Activated naive CD8-positive, alpha-beta T cell treated with anti-CD3 and anti-CD28 coated beads, Interleukin-2, amount 10 ng/mL, durations not matched to agents 7 days and 5 days (primary cell): ENCODE measurements around the gene ADIPOQ. TPM values are rescaled to one million over a fixed set of nuclear protein-coding genes. Genes with fewer than 3 reads are reported as not detected.
"Not testable (repeated sequence)": the region's sequence is repeated elsewhere in the genome, so short reads cannot be mapped to it uniquely, and the experiment has no call there.

Experiments
- ATAC-seq: fragments of 150-1000 bp; cut with Tn5 transposase; one replicate; pipeline ENCODE4 v1.10.0; 2021; ENCODE audit warnings: low read depth, moderate library complexity
- POLR2A ChIA-PET: fragments of 350-600 bp; sonication (Branson Sonifier 250); formaldehyde crosslinking; loops from one replicate; lab custom pipeline; 2021; ENCODE audit warnings: antibody characterized with exemption; lab: Charles Lee
- DNase-seq: peaks from one replicate; pipeline ENCODE4 v3.0.0; 2021
- H3K27ac Mint-ChIP-seq: one replicate; pipeline ENCODE4 v1.8.0; 2022; ENCODE audit warnings: mild to moderate bottlenecking, mixed read lengths
- H3K27me3 Mint-ChIP-seq: one replicate; pipeline ENCODE4 v1.8.0; 2022; ENCODE audit warnings: mild to moderate bottlenecking, moderate library complexity, mixed read lengths
- H3K36me3 Mint-ChIP-seq: one replicate; pipeline ENCODE4 v1.8.0; 2021; ENCODE audit warnings: mild to moderate bottlenecking, mixed read lengths
- H3K4me1 Mint-ChIP-seq: one replicate; pipeline ENCODE4 v1.8.0; 2021; ENCODE audit warnings: mixed read lengths
- H3K4me3 Mint-ChIP-seq: one replicate; pipeline ENCODE4 v1.8.0; 2022; ENCODE audit warnings: mild to moderate bottlenecking, moderate library complexity, mixed read lengths
- H3K9me3 Mint-ChIP-seq: one replicate; pipeline ENCODE4 v1.8.0; 2021; ENCODE audit warnings: mixed read lengths
- total RNA-seq, 2 experiments: library from RNA; stranded (reverse); gene quantifications; one replicate each; pipeline ENCODE4 v1.2.3, GENCODE V29; 2021

Gene ADIPOQ
- total RNA-seq, 2 experiments from 2014 or later: not detected

DNA sequence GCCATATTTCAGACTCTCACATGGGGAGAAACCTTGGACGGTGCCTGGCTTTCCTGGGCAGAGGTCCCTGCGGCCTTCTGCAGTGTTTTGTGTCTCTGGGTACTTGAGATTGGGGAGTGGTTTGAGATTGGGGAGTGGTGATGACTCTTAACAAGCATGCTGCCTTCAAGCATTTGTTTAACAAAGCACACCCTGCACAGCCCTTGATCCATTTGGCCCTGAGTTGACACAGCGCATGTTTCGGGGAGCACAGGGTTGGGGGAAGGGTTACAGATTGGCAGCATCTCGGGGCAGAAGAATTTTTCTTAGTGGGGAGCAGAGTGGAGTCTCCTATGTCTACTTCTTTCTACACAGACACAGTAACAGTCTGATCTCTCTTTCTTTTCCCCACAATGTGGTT lies 23.6 kb downstream of the ADIPOQ start:
- H3K4me3 Mint-ChIP-seq, ATAC-seq, POLR2A ChIA-PET, H3K27me3 Mint-ChIP-seq, H3K27ac Mint-ChIP-seq, H3K36me3 Mint-ChIP-seq, H3K9me3 Mint-ChIP-seq, DNase-seq, H3K4me1 Mint-ChIP-seq: not testable (repeated sequence)

DNA sequence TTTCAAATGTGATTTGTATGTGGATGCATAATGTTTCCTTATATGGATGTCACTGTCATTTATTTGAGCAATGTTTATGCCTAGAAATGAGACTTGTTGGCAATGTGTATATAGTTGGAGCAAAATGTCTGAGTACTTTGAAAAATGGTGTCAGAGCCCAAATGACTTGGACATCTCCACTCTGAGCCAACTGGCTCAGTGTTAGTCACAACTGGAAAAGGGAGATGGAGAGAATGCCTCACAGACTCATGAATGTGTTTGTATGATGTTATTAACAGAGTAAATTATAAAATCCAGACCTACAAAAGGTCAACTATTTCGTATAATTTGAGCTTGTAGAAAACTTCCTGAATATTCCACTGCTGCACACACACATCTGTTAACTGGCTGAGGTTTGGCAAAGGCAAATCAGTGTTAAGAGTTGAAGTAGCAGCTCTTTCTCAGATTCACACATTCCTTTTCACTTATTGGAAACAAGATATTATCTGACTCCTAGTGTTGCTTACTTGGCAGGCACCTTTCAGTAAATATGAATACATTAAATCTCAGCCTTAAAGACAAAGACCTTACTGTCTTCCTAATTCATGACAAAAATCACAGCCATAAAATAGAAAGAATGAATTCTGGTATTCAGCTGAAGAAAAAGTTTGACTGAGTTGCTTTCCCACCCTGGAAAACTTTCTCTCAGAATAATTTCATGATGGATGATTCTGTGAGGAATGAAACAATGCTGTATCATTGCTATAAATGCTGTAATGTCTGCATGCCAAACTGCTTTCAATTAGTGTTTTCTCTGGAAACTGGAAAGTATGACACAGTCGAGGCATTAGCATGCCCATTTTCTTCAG lies 27.0 kb downstream of the ADIPOQ start:
- no peak for DNase-seq
- Mint-ChIP-seq H3K27ac (no peak overlapping the region), H3K4me1 (peaks cover 18% of the 10 kb centered on the region), H3K27me3 (no peaks in the 10 kb centered on the region), H3K4me3 (no peak overlapping the region), H3K36me3 (peaks cover 8% of the 10 kb centered on the region), H3K9me3 (peaks cover 5% of the 10 kb centered on the region)
- POLR2A ChIA-PET: no interaction called here
- ATAC-seq: no peak

DNA sequence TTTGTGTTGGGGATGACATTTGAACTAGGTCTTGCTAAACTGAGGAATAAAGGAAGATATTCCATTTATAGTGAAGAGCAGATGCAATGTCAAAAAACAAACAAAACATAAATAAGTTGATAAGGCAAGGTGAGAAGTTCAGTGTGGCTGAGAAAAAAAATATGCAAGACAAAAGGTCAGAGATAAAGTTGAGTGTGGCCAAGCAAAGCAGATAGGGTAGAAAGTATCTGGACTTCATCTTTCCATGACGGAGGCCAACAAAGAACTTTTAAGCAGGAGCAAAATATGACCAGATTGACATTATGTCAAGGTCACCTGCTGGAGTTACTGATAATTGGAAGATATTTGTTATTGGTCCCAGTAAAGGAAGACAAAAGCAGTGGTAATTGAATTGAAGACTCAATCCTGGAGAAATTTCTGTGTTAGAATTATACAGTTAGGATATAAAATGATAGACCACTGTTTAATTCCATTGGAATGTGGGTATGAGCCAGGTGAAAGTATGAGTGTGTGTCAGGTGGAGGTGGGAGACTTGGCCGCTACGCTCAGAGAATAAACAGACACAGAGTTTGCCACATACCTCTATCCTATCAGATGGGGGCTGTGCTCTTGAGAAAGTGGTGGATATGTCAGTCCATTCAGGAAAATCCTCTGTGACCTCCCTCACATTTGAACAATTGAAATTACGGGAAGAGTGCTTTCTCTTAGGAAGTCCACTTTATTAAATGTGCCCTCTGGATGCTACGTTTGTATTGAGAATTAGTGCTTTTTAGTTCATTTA lies 28.1 kb downstream of the ADIPOQ start:
- POLR2A ChIA-PET: interaction anchor here (1.0 kb wide), 1 partner anchor 61 kb away, joined by 3 read pairs; no protein-coding TSS in a partner anchor
- Mint-ChIP-seq H3K36me3 (peaks cover 8% of the 10 kb centered on the region), H3K27ac (peak overlapping the region; percentile 84), H3K4me3 (peak overlapping the region; percentile 68), H3K9me3 (peaks cover 5% of the 10 kb centered on the region), H3K4me1 (peaks cover 18% of the 10 kb centered on the region), H3K27me3 (no peaks in the 10 kb centered on the region)
- ATAC-seq: no peak
- DNase-seq: no peak

DNA sequence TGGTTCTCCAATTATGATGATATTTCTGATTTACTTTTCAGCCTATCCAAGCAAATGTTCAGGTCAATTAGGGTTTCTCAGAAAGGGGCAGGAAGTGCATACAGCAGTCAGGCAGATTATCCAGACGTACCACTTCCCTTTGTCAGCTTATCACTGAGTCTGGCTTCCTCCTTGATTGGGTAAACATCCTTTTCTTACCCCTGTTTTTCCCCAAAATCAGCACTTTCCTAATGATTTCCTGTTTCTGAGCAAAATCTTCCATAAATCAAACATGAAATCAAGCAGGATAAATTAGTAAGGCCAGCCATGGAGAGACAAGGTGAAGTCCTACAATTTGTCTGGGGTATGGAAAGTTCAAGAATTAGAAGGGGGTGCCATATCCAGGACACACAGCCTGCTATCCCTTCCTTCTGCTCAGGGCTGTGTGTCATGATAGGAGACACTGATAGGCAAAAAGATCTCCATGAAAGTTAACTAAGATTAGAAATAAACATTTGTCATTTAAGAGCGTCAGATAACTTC lies 29.0 kb downstream of the ADIPOQ start:
- no peaks in the 10 kb centered on the region for H3K27me3 Mint-ChIP-seq
- H3K4me3 Mint-ChIP-seq: peak overlapping the region; percentile 68
- peaks cover 5% of the 10 kb centered on the region for H3K9me3 Mint-ChIP-seq
- POLR2A ChIA-PET: interaction anchor here (0.6 to 1.0 kb wide), 3 partner anchors 27 to 156 kb away, joined by 3 read pairs; no protein-coding TSS in a partner anchor
- peak; percentile 94 for ATAC-seq
- no peak for DNase-seq
- peak overlapping the region; percentile 84 for H3K27ac Mint-ChIP-seq
- H3K4me1 Mint-ChIP-seq: peaks cover 18% of the 10 kb centered on the region
- peaks cover 8% of the 10 kb centered on the region for H3K36me3 Mint-ChIP-seq

DNA sequence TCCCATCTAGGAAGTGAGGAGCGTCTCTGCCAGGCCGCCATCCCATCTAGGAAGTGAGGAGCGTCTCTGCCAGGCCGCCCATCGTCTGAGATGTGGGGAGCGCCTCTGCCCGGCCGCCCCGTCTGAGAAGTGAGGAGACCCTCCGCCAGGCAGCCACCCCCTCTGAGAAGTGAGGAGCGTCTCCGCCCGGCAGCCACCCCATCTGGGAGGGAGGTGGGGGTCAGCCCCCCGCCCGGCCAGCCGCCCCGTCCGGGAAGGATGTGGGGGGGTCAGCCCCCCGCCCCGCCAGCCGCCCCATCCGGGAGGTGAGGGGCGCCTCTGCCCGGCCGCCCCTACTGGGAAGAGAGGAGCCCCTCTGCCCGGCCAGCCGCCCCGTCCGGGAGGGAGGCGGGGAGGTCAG lies 31.3 kb downstream of the ADIPOQ start:
- H3K4me3 Mint-ChIP-seq, DNase-seq, H3K9me3 Mint-ChIP-seq, H3K36me3 Mint-ChIP-seq, POLR2A ChIA-PET, ATAC-seq, H3K27ac Mint-ChIP-seq, H3K27me3 Mint-ChIP-seq: not testable (repeated sequence)
- H3K4me1 Mint-ChIP-seq: peaks cover 16% of the 10 kb centered on the region

DNA sequence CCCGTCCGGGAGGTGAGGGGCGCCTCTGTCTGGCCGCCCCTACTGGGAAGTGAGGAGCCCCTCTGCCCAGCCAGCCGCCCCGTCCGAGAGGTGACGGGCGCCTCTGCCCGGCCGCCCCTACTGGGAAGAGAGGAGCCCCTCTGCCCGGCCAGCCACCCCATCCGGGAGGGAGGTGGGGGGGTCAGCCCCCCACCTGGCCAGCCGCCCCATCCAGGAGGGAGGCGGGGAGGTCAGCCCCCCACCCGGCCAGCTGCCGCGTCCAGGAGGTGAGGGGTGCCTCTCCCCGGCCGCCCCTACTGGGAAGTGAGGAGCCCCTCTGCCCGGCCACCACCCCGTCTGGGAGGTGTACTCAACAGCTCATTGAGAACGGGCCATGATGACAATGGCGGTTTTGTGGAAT lies 31.7 kb downstream of the ADIPOQ start:
- H3K4me3 Mint-ChIP-seq, DNase-seq, H3K27me3 Mint-ChIP-seq, ATAC-seq, H3K27ac Mint-ChIP-seq, H3K36me3 Mint-ChIP-seq, H3K9me3 Mint-ChIP-seq: not testable (repeated sequence)
- peaks cover 16% of the 10 kb centered on the region for H3K4me1 Mint-ChIP-seq
- POLR2A ChIA-PET: interaction anchor here (1.0 kb wide), 1 partner anchor 42 kb away, joined by 3 read pairs; no protein-coding TSS in a partner anchor

DNA sequence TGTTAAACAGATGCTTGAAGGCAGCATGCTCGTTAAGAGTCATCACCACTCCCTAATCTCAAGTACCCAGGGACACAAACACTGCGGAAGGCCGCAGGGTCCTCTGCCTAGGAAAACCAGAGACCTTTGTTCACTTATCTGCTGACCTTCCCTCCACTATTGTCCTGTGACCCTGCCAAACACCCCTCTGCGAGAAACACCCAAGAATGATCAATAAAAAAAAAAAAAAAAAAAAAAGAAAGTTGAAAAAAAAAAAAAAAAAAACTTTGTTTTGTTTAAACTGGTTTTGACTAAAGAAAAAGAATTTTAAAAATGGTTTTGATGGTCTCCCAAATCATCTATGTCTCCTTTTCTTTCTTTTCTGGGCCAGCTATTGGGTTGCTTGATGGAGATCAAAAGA lies 32.3 kb downstream of the ADIPOQ start:
- not testable (repeated sequence) for H3K27me3 Mint-ChIP-seq, H3K4me3 Mint-ChIP-seq, H3K36me3 Mint-ChIP-seq, H3K27ac Mint-ChIP-seq, H3K9me3 Mint-ChIP-seq, DNase-seq, ATAC-seq
- H3K4me1 Mint-ChIP-seq: peaks cover 17% of the 10 kb centered on the region
- POLR2A ChIA-PET: interaction anchor here (0.7 to 1.0 kb wide), 2 partner anchors 35 to 41 kb away, joined by 3 to 4 read pairs; no protein-coding TSS in a partner anchor

DNA sequence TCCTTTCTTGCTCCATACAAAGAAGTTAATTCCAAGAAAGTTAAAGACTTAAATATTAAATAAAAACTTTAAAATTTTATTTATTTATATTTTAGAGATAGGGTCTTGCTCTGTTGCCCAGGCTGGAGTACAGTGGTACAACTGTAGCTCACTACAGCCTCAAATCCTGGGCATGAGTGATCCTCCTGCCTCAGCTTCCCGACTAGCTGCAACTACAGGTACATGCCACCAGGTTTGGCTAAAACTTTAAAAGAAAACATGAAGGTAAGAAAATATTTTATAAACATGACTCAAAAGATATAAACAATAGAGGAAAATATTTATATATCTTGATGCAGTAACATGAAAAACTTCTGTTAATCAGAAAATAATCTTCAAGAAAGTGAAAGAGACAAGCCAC lies 33.2 kb downstream of the ADIPOQ start:
- H3K27ac Mint-ChIP-seq: no peak overlapping the region
- H3K4me3 Mint-ChIP-seq: no peak overlapping the region
- peaks cover 19% of the 10 kb centered on the region for H3K4me1 Mint-ChIP-seq
- no peaks in the 10 kb centered on the region for H3K27me3 Mint-ChIP-seq
- ATAC-seq (no peak), DNase-seq (no peak)
- peaks cover 4% of the 10 kb centered on the region for H3K36me3 Mint-ChIP-seq
- H3K9me3 Mint-ChIP-seq: peaks cover 8% of the 10 kb centered on the region
- POLR2A ChIA-PET: no interaction called here

DNA sequence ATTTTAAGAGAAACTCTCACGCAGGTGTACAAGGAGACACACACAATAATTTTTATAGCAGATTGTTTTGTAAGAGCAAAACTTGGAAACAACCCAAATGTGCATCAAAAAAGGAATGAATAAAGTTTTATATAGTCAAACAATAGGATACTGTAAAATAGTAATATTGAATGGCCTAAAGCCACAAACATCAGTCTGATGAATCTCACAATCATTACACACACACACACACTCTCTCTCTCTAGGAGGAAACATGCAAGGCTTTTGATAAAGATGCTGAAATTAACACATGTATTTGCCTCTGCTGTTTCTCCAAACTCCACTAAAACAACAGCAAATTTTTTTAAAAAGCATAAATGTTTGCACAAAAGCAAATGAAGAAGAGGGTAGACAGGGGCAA lies 37.3 kb downstream of the ADIPOQ start:
- ATAC-seq: no peak
- H3K36me3 Mint-ChIP-seq: no peaks in the 10 kb centered on the region
- DNase-seq: no peak
- H3K4me1 Mint-ChIP-seq: peaks cover 29% of the 10 kb centered on the region
- no peak overlapping the region for H3K4me3 Mint-ChIP-seq
- H3K27ac Mint-ChIP-seq: no peak overlapping the region
- no peaks in the 10 kb centered on the region for H3K27me3 Mint-ChIP-seq
- peaks cover 6% of the 10 kb centered on the region for H3K9me3 Mint-ChIP-seq
- POLR2A ChIA-PET: interaction anchor here (1.0 to 1.5 kb wide), 2 partner anchors 21 to 30 kb away, joined by 3 to 5 read pairs; no protein-coding TSS in a partner anchor

DNA sequence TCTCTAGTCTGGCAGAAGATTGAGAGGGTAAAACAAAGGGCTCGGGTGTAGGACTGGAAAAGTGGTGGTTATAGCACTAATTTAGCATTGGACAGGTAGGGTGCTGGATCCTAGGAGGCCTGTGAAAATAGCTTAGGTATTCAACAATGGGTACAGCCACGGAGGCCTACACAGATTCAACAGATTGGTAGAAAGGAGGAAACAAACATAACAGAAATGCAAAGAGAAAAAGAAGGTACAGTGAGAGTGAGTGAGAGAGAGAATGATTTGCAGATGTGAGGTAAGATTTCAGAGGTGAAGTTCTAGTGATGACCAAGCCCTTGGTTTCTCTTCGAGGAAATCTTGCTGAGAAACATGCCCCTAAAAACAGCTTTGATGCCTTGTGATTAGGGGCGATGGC lies 37.9 kb downstream of the ADIPOQ start:
- POLR2A ChIA-PET: interaction anchor here (1.0 to 2.3 kb wide), 3 partner anchors 21 to 97 kb away, joined by 3 to 5 read pairs (median 5); partner anchors contain the start of gene EIF4A2
- H3K36me3 Mint-ChIP-seq: no peaks in the 10 kb centered on the region
- peaks cover 6% of the 10 kb centered on the region for H3K9me3 Mint-ChIP-seq
- no peak for ATAC-seq
- DNase-seq: no peak
- peak overlapping the region; percentile 54 for H3K27ac Mint-ChIP-seq
- H3K4me1 Mint-ChIP-seq: peaks cover 29% of the 10 kb centered on the region
- no peak overlapping the region for H3K4me3 Mint-ChIP-seq
- H3K27me3 Mint-ChIP-seq: no peaks in the 10 kb centered on the region

DNA sequence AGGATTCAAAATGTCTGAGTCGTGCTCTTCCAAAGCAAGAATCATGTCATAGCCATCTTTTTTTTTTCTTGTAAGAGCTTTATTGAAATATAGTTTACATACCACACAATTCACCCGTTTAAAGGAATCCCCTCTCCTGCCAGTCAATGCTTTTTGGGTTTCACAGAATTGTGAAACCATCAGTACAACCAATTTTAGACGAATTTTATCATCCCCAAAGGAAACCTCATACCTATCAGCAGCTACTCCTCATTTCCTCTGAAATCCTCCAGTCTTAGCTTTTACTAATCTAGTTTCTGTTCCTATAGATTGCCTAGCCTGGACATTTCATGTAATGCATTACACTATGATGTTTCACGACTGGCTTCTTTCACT lies 39.6 kb downstream of the ADIPOQ start:
- DNase-seq (no peak), ATAC-seq (no peak)
- peaks cover 29% of the 10 kb centered on the region for H3K4me1 Mint-ChIP-seq
- no peaks in the 10 kb centered on the region for H3K27me3 Mint-ChIP-seq
- POLR2A ChIA-PET: interaction anchor here (2.3 kb wide), 1 partner anchor 99 kb away, joined by 5 read pairs; the partner anchor contains the start of gene EIF4A2
- peaks cover 3% of the 10 kb centered on the region for H3K9me3 Mint-ChIP-seq
- H3K4me3 Mint-ChIP-seq: peak overlapping the region; percentile 15
- H3K36me3 Mint-ChIP-seq: no peaks in the 10 kb centered on the region
- peak overlapping the region; percentile 17 for H3K27ac Mint-ChIP-seq

DNA sequence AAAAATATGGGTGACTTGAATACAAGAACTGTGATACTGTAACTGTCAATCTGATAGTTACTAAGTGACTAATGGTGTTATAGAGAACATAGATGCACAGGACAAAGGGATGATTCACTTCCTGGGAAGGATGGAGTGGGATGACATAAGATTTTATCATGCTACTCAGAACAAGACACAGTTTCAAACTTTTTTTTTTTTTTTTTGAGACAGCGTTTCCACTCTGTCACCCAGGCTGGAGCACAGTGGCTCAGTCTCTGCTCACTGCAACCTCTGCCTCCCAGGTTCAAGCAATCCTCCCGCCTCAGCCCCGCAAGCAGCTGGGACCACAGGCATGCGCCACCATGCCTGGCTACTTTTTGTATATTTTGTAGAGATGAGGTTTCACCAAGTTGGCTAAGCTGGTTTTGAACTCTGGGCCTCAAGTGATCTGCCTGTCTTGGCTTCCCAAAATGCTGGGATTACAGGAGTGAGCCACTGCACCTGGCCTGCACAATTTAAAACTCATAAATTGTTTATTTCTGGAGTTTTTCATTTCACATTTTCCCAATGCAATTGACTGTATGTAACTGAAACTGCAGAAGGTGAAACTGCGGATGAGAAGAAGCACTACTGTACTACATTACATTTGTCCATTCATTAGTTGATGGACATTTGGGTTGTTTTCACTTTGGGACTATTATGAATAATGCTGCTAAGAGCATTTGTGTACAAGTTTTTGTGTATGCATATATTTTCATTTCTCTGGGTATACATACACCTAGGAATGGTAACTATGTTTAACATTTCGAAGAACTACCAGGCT lies 40.6 kb downstream of the ADIPOQ start:
- POLR2A ChIA-PET: interaction anchor here (2.3 kb wide), 1 partner anchor 100 kb away, joined by 5 read pairs; the partner anchor contains the start of gene EIF4A2

More for the DNA sequence above, 40.6 kb downstream of the ADIPOQ start:
- peaks cover 29% of the 10 kb centered on the region for H3K4me1 Mint-ChIP-seq
- H3K9me3 Mint-ChIP-seq: peaks cover 1% of the 10 kb centered on the region
- H3K27me3 Mint-ChIP-seq: no peaks in the 10 kb centered on the region
- no peak overlapping the region for H3K27ac Mint-ChIP-seq
- ATAC-seq (peak; percentile 70), DNase-seq (no peak)
- H3K36me3 Mint-ChIP-seq: no peaks in the 10 kb centered on the region
- H3K4me3 Mint-ChIP-seq: no peak overlapping the region
